ENCODE data around the gene RDM1.

DNA sequence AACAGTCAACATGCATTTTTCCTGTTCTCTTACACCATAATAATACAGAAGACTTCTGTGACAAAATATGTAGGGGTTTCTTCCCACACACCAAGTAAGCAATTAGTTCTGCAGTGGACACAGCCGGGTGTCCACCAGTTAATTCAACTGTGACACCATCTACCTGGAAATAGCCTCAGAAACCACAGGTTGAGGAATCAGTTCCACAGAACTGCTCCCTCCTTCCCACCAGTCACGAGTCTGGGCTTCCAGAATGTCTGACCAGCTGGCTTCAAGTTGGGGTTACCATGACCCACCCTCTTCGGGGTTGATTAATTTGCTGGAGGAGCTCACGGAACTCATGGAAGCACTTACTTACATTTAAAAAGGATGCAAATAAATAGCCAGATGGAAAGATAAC is 36.8 kb downstream of the RDM1 start:
- TF ChIP-seq, protein P1, sequence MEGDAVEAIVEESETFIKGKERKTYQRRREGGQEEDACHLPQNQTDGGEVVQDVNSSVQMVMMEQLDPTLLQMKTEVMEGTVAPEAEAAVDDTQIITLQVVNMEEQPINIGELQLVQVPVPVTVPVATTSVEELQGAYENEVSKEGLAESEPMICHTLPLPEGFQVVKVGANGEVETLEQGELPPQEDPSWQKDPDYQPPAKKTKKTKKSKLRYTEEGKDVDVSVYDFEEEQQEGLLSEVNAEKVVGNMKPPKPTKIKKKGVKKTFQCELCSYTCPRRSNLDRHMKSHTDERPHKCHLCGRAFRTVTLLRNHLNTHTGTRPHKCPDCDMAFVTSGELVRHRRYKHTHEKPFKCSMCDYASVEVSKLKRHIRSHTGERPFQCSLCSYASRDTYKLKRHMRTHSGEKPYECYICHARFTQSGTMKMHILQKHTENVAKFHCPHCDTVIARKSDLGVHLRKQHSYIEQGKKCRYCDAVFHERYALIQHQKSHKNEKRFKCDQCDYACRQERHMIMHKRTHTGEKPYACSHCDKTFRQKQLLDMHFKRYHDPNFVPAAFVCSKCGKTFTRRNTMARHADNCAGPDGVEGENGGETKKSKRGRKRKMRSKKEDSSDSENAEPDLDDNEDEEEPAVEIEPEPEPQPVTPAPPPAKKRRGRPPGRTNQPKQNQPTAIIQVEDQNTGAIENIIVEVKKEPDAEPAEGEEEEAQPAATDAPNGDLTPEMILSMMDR (IDR thresholded peaks at IDR 0.05): no peak
- no peak for TF ChIP-seq POLR2AphosphoS5 (IDR thresholded peaks at IDR 0.05)
- no peak for TF ChIP-seq POLR2A (IDR thresholded peaks at IDR 0.05)

Data from stomach (tissue), 4 donors.